22Rv1 (cell line): Measurements from ENCODE around the gene RPUSD4.

Source experiments
- ZFX ChIP-seq: fragments of 450-650 bp; IDR thresholded peaks from 2 replicates; pipeline ENCODE4 v1.6.1; 2017; ENCODE audit warnings: antibody characterized with exemption, borderline replicate concordance
- TF ChIP-seq, protein P1 (sequence below): fragments of 450-650 bp; IDR thresholded peaks from 2 replicates; pipeline ENCODE4 v1.5.1; 2017; ENCODE audit warnings: mild to moderate bottlenecking

DNA sequence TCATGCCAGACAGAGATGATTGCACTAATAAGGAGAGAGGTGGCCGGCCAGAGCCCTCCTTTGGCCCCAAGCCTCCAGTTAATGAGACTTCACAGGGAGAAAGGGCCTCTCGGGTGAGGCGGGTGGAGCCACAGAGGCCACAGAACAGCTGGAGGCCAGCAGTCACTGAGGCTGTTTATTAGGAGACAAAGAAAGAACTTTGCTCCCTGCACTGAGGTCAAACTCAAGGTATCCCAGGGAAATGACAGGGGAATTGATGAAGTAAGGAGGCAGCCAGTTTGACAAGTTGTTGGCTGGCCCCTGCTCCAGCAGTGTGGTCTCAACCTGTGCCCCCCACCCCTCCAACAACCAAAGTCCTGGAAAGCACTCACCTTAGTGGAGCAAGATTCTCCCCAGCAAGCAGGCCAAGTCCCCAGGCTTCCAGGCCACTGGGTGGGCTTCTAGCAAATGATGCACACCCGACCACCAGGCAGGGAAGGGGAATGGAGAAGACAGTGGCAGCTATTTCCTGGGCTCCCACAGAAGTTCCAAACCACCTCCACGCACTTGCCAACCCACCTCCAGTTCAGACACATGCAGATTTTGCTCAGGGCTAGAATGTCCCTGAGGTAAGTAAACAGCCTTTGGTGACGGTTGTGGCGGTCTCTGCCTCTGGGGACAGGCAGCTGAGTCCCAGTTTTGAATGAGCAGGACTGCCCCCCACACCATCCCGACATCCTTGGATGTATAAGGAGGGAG lies 53.2 kb downstream of the RPUSD4 start:
- TF ChIP-seq, protein P1, sequence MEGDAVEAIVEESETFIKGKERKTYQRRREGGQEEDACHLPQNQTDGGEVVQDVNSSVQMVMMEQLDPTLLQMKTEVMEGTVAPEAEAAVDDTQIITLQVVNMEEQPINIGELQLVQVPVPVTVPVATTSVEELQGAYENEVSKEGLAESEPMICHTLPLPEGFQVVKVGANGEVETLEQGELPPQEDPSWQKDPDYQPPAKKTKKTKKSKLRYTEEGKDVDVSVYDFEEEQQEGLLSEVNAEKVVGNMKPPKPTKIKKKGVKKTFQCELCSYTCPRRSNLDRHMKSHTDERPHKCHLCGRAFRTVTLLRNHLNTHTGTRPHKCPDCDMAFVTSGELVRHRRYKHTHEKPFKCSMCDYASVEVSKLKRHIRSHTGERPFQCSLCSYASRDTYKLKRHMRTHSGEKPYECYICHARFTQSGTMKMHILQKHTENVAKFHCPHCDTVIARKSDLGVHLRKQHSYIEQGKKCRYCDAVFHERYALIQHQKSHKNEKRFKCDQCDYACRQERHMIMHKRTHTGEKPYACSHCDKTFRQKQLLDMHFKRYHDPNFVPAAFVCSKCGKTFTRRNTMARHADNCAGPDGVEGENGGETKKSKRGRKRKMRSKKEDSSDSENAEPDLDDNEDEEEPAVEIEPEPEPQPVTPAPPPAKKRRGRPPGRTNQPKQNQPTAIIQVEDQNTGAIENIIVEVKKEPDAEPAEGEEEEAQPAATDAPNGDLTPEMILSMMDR, result no peak
- TF ChIP-seq ZFX, result no peak
